Activated CD8-positive, alpha-beta memory T cell treated with anti-CD3 and anti-CD28 coated beads for 48 hours (primary cell): ENCODE data around the gene WDR7.

Experiments
- DNase-seq, 3 experiments: peaks; one replicate each; pipeline ENCODE4 v3.0.0-alpha.2; 2020; ENCODE audit warnings: low read depth in 2 of 3, low spot score in 2 of 3

WDR7 gene

GRCh38 chr18:56934131-56934530 is 283.0 kb downstream of the WDR7 start:
- DNase-seq, result no peak

- DNase-seq, result no peak
Observed at GRCh38 chr18:56934906-56935305, 283.7 kb downstream of the WDR7 start.

- DNase-seq, result no peak
Observed at GRCh38 chr18:56935434-56936040, 284.4 kb downstream of the WDR7 start.

- no peak for DNase-seq
Observed at GRCh38 chr18:56936457-56936856, 285.3 kb downstream of the WDR7 start.

GRCh38 chr18:56937874-56938430 is 286.8 kb downstream of the WDR7 start:
- no peak for DNase-seq

GRCh38 chr18:56945171-56946083 is 294.3 kb downstream of the WDR7 start:
- DNase-seq, result no peak

GRCh38 chr18:56947236-56947635 is 296.1 kb downstream of the WDR7 start:
- no peak for DNase-seq

- no peak for DNase-seq
Observed at GRCh38 chr18:56952026-56952425, 300.9 kb downstream of the WDR7 start.

GRCh38 chr18:56953428-56954198 is 302.5 kb downstream of the WDR7 start:
- no peak for DNase-seq

- no peak for DNase-seq
Observed at GRCh38 chr18:56955490-56955889, 304.3 kb downstream of the WDR7 start.

GRCh38 chr18:56959120-56959519 is 308.0 kb downstream of the WDR7 start:
- DNase-seq, result no peak

- DNase-seq, result no peak
Observed at GRCh38 chr18:56962322-56962721, 311.2 kb downstream of the WDR7 start.

GRCh38 chr18:56967035-56967434 is 315.9 kb downstream of the WDR7 start:
- DNase-seq, result no peak

GRCh38 chr18:56973487-56973886 is 322.3 kb downstream of the WDR7 start:
- DNase-seq, result no peak

GRCh38 chr18:56974141-56974540 is 323.0 kb downstream of the WDR7 start:
- DNase-seq, result no peak

GRCh38 chr18:56975276-56975675 is 324.1 kb downstream of the WDR7 start:
- DNase-seq, result no peak

GRCh38 chr18:56977309-56977708 is 326.1 kb downstream of the WDR7 start:
- no peak for DNase-seq

- DNase-seq, result no peak
Observed at GRCh38 chr18:56977771-56978170, 326.6 kb downstream of the WDR7 start.

GRCh38 chr18:56980151-56980550 is 329.0 kb downstream of the WDR7 start:
- DNase-seq, result no peak

- no peak for DNase-seq
Observed at GRCh38 chr18:56982766-56983165, 331.6 kb downstream of the WDR7 start.

- DNase-seq, result no peak
Observed at GRCh38 chr18:56983275-56983992, 332.3 kb downstream of the WDR7 start.
